H9 (cell line): ENCODE results near the gene DHRS2. TPM values are rescaled to one million over a fixed set of nuclear protein-coding genes. Genes with fewer than 3 reads are reported as not detected.

Experiments
- DNase-seq: peaks from one replicate; pipeline ENCODE4 v3.0.0-alpha.2; 2017
- H2AFZ ChIP-seq: one replicate; pipeline ENCODE4 v1.6.1; 2013; ENCODE audit warnings: mild to moderate bottlenecking, low read length, control low read depth, moderate library complexity
- H2AK5ac ChIP-seq: 2 replicates; pipeline ENCODE4 v1.6.1; 2013; ENCODE audit warnings: low read length, control low read depth, mixed read lengths; ENCODE audit not compliant: insufficient read length
- H2BK120ac ChIP-seq: one replicate; pipeline ENCODE4 v1.6.1; 2013; ENCODE audit warnings: low read depth, mild to moderate bottlenecking, low read length, control low read depth, inconsistent platforms; ENCODE audit not compliant: poor library complexity, severe bottlenecking
- H2BK12ac ChIP-seq: 2 replicates; pipeline ENCODE4 v1.6.1; 2013; ENCODE audit warnings: low read length, control low read depth, mixed read lengths, low read depth; ENCODE audit not compliant: insufficient read length
- H2BK15ac ChIP-seq: 2 replicates; pipeline ENCODE4 v1.6.1; 2013; ENCODE audit warnings: low read depth, low read length, control low read depth
- H2BK20ac ChIP-seq: one replicate; pipeline ENCODE4 v1.6.1; 2013; ENCODE audit warnings: low read depth, mild to moderate bottlenecking, low read length, control low read depth, inconsistent platforms; ENCODE audit not compliant: poor library complexity, severe bottlenecking
- H2BK5ac ChIP-seq: 2 replicates; pipeline ENCODE4 v1.6.1; 2013; ENCODE audit warnings: low read length, control low read depth, mixed read lengths; ENCODE audit not compliant: insufficient read length
- H3K14ac ChIP-seq: 2 replicates; pipeline ENCODE4 v1.6.1; 2013; ENCODE audit warnings: low read length, control low read depth; ENCODE audit not compliant: insufficient read depth
- H3K18ac ChIP-seq: 2 replicates; pipeline ENCODE4 v1.6.1; 2013; ENCODE audit warnings: low read depth, mild to moderate bottlenecking, mixed read lengths, low read length, control low read depth; ENCODE audit not compliant: insufficient read length
- H3K23ac ChIP-seq: 2 replicates; pipeline ENCODE4 v1.6.1; 2013; ENCODE audit warnings: low read length, control low read depth, mixed read lengths, low read depth; ENCODE audit not compliant: insufficient read length
- H3K23me2 ChIP-seq: 2 replicates; pipeline ENCODE4 v1.6.1; 2013; ENCODE audit warnings: low read depth, mild to moderate bottlenecking, mixed read lengths, low read length, control low read depth; ENCODE audit not compliant: insufficient read length, poor library complexity, severe bottlenecking
- H3K27ac ChIP-seq: 2 replicates; pipeline ENCODE4 v1.5.1; 2013; ENCODE audit warnings: low read length, control low read depth, mixed read lengths, low read depth; ENCODE audit not compliant: insufficient read length
- H3K27me3 ChIP-seq: 2 replicates; pipeline ENCODE4 v1.6.1; 2013; ENCODE audit warnings: low read length, control low read depth, inconsistent platforms; ENCODE audit not compliant: insufficient read depth
- H3K4ac ChIP-seq: 2 replicates; pipeline ENCODE4 v1.6.1; 2013; ENCODE audit warnings: low read depth, mild to moderate bottlenecking, control low read depth, inconsistent platforms, low read length, moderate library complexity
- H3K4me1 ChIP-seq: 2 replicates; pipeline ENCODE4 v1.6.1; 2013; ENCODE audit warnings: low read length, control low read depth, inconsistent platforms; ENCODE audit not compliant: insufficient read depth
- H3K4me2 ChIP-seq: 2 replicates; pipeline ENCODE4 v1.6.1; 2013; ENCODE audit warnings: low read length, control low read depth, mixed read lengths; ENCODE audit not compliant: insufficient read length, insufficient read depth
- H3K56ac ChIP-seq: 2 replicates; pipeline ENCODE4 v1.6.1; 2013; ENCODE audit warnings: low read depth, mild to moderate bottlenecking, mixed read lengths, low read length, control low read depth; ENCODE audit not compliant: insufficient read length
- H3K79me1 ChIP-seq: 2 replicates; pipeline ENCODE4 v1.6.1; 2013; ENCODE audit warnings: low read depth, mild to moderate bottlenecking, moderate library complexity, low read length, control low read depth, inconsistent platforms; ENCODE audit not compliant: insufficient read depth, poor library complexity, severe bottlenecking
- H3K79me2 ChIP-seq: 2 replicates; pipeline ENCODE4 v1.6.1; 2013; ENCODE audit warnings: low read length, control low read depth, inconsistent platforms; ENCODE audit not compliant: insufficient read depth
- H3K9ac ChIP-seq: 2 replicates; pipeline ENCODE4 v1.6.1; 2013; ENCODE audit warnings: low read length, control low read depth, mixed read lengths; ENCODE audit not compliant: insufficient read length; ENCODE audit errors: extremely low read depth
- H3K9me3 ChIP-seq: one replicate; pipeline ENCODE4 v1.6.1; 2013; ENCODE audit warnings: low read depth, low read length, inconsistent platforms; ENCODE audit not compliant: control insufficient read depth
- H3T11ph ChIP-seq: one replicate; pipeline ENCODE4 v1.6.1; 2013; ENCODE audit warnings: mild to moderate bottlenecking, low read length, control low read depth, inconsistent platforms
- H4K20me1 ChIP-seq: one replicate; pipeline ENCODE4 v1.6.1; 2013; ENCODE audit not compliant: control insufficient read depth, insufficient read length, insufficient read depth
- H4K5ac ChIP-seq: 2 replicates; pipeline ENCODE4 v1.6.1; 2013; ENCODE audit warnings: low read depth, mild to moderate bottlenecking, mixed read lengths, low read length, control low read depth; ENCODE audit not compliant: insufficient read length
- H4K8ac ChIP-seq: replicated peaks from 2 replicates; pipeline ENCODE4 v1.6.1; 2013; ENCODE audit warnings: low read length, control low read depth, mixed read lengths, low read depth; ENCODE audit not compliant: insufficient read length
- H4K91ac ChIP-seq: 2 replicates; pipeline ENCODE4 v1.6.1; 2013; ENCODE audit warnings: low read depth, mild to moderate bottlenecking, moderate library complexity, mixed read lengths, low read length, control low read depth; ENCODE audit not compliant: insufficient read length
- H3K27ac Mint-ChIP-seq, 3 experiments: 2 replicates in 2 of 3; 3 replicates in 1 of 3; pipeline ENCODE4 v1.8.0; 2020 to 2021; ENCODE audit warnings: mixed read lengths in 3 of 3, mild to moderate bottlenecking in 1 of 3, moderate library complexity in 1 of 3
- H3K27me3 Mint-ChIP-seq: 2 replicates; pipeline ENCODE4 v1.8.0; 2021; ENCODE audit warnings: low read depth, mild to moderate bottlenecking, moderate library complexity, mixed read lengths
- H3K36me3 Mint-ChIP-seq, 3 experiments: 2 replicates in 2 of 3; 3 replicates in 1 of 3; pipeline ENCODE4 v1.8.0; 2020 to 2021; ENCODE audit warnings: low read depth in 3 of 3, mixed read lengths in 3 of 3; ENCODE audit not compliant: insufficient read depth in 1 of 3
- H3K4me1 Mint-ChIP-seq, 2 experiments: 2 replicates each; pipeline ENCODE4 v1.8.0; 2020; ENCODE audit warnings: mixed read lengths in 2 of 2
- H3K4me3 Mint-ChIP-seq, 2 experiments: 2 replicates in 1 of 2; 3 replicates in 1 of 2; pipeline ENCODE4 v1.8.0; 2020 to 2021; ENCODE audit warnings: mild to moderate bottlenecking in 2 of 2, mixed read lengths in 2 of 2, moderate library complexity in 1 of 2
- H3K9me3 Mint-ChIP-seq, 2 experiments: 2 replicates in 1 of 2; 3 replicates in 1 of 2; pipeline ENCODE4 v1.8.0; 2020; ENCODE audit warnings: mild to moderate bottlenecking in 2 of 2, mixed read lengths in 2 of 2, moderate library complexity in 1 of 2
- CTCF ChIP-seq: fragments of 200-600 bp; sonication (generic); conservative IDR thresholded peaks from 3 replicates; pipeline ENCODE4 v1.8.0; 2021; ENCODE audit warnings: antibody characterized with exemption, mild to moderate bottlenecking
- WGBS: extraction: QIAGEN DNeasy Blood & Tissue Kit; methylation state at CpG from one replicate; pipeline ENCODE4 v1.1.7; 2013; ENCODE audit warnings: missing lambda C conversion rate, low lambda C conversion rate, mixed read lengths; ENCODE audit not compliant: insufficient read length; ENCODE audit errors: extremely low coverage; 5-methylcytosine and 5-hydroxymethylcytosine counted together
- total RNA-seq: library from RNA; stranded (reverse); gene quantifications from 2 replicates; pipeline ENCODE4 v1.2.1, GENCODE V29; 2021

DHRS2 gene
- total RNA-seq, 1 experiment from 2014 or later = 0.66 TPM

- Histone ChIP-seq H3K27ac (no peak overlapping the region), H3K9me3 (no peaks in the 10 kb centered on the region), H3K27me3 (no peaks in the 10 kb centered on the region), H4K5ac (no peak overlapping the region), H4K8ac (no peak overlapping the region), H3K4me1 (peaks cover 6% of the 10 kb centered on the region; the same call in 1 of the 2 replicates), H3K23me2 (no peaks in the 10 kb centered on the region), H3K23ac (no peak overlapping the region), H2BK120ac (no peak overlapping the region), H3K79me2 (no peaks in the 10 kb centered on the region), H3K79me1 (no peaks in the 10 kb centered on the region), H3K4me2 (peak overlapping the region; percentile 55), H2BK12ac (no peak overlapping the region), H4K20me1 (no peaks in the 10 kb centered on the region), H3K56ac (no peak overlapping the region), H2BK15ac (no peak overlapping the region), H3K18ac (no peak overlapping the region), H2AFZ (no peak overlapping the region), H2BK5ac (no peak overlapping the region), H3T11ph (no peak overlapping the region), H3K9ac (no peak overlapping the region), H3K14ac (no peak overlapping the region; the same call in 1 of the 2 replicates), H3K4ac (no peak overlapping the region), H2AK5ac (no peak overlapping the region), H2BK20ac (no peak overlapping the region), H4K91ac (no peak overlapping the region)
- Mint-ChIP-seq H3K27me3 (peaks cover 4% of the 10 kb centered on the region), H3K27ac (no peak overlapping the region), H3K4me1 (no peaks in the 10 kb centered on the region; a peak in 2 of 4 replicates), H3K4me3 (no peak overlapping the region), H3K9me3 (peaks cover 17 to 31% of the 10 kb centered on the region in 2 experiments), H3K36me3 (peaks cover 6 to 9% (median 9%) of the 10 kb centered on the region in 3 experiments)
- TF ChIP-seq CTCF = no peak
- peak; percentile 40 for DNase-seq
- no CpG with 5 or more reads among the region's 8 CpGs for WGBS
Measured at GRCh38 chr14:23694085-23694948, 58.2 kb downstream of the DHRS2 start.

Other genes starting within 250 kb of the DHRS2 start
- 0.07 and 0.13 TPM in 2 replicates for gene MYH6, start 228.1 kb upstream of the DHRS2 start, total RNA-seq
- not detected in 2 replicates for gene MYH7, start 200.7 kb upstream of the DHRS2 start, total RNA-seq
- 51.7 and 53.1 TPM in 2 replicates for gene NGDN, start 166.7 kb upstream of the DHRS2 start, total RNA-seq
- gene ZFHX2, start 84.6 kb upstream of the DHRS2 start, total RNA-seq = 19.2 and 19.4 TPM in 2 replicates
- 13.4 and 15.6 TPM in 2 replicates for gene THTPA, start 80.1 kb upstream of the DHRS2 start, total RNA-seq
- gene AP1G2, start 68.6 kb upstream of the DHRS2 start, total RNA-seq = 107 and 121 TPM in 2 replicates
- 6.7 and 6.8 TPM in 2 replicates for gene JPH4, start 57.6 kb upstream of the DHRS2 start, total RNA-seq